HG03565 (cell line): ENCODE data around the gene ADAMTS17.

Experiments used
- ATAC-seq: cut with Tn5 transposase; IDR thresholded peaks from one replicate; pipeline ENCODE4 v1.9.1; 2021; ENCODE audit warnings: mild to moderate bottlenecking, moderate library complexity; ENCODE audit not compliant: unreplicated experiment

ADAMTS17 gene

GRCh38 chr15:99963976-99964375 lies 377.8 kb downstream of the ADAMTS17 start:
- ATAC-seq: no peak

- no peak for ATAC-seq
Observed at GRCh38 chr15:99963096-99963825, 378.5 kb downstream of the ADAMTS17 start.

GRCh38 chr15:99962006-99962561 lies 379.7 kb downstream of the ADAMTS17 start:
- no peak for ATAC-seq

GRCh38 chr15:99961011-99961441 lies 380.7 kb downstream of the ADAMTS17 start:
- no peak for ATAC-seq

DNA sequence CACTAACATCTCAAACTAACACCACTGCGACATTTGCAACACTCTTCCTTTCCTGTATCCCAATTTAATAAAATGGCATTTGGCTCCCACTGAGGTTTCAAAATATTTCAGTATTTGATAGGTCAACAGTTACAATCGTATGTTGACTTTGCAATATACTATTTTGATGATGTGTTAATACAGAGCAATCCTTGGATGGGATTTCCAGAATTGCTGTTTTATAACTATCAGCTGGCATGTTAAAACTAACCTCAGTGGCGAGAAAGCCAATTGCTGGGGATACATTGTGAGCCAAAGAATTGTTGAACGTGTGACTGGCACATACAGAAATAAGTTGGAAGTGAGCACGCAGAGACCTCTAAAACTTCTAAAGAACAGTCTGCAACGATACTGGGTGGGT lies 382.4 kb downstream of the ADAMTS17 start:
- ATAC-seq: no peak

DNA sequence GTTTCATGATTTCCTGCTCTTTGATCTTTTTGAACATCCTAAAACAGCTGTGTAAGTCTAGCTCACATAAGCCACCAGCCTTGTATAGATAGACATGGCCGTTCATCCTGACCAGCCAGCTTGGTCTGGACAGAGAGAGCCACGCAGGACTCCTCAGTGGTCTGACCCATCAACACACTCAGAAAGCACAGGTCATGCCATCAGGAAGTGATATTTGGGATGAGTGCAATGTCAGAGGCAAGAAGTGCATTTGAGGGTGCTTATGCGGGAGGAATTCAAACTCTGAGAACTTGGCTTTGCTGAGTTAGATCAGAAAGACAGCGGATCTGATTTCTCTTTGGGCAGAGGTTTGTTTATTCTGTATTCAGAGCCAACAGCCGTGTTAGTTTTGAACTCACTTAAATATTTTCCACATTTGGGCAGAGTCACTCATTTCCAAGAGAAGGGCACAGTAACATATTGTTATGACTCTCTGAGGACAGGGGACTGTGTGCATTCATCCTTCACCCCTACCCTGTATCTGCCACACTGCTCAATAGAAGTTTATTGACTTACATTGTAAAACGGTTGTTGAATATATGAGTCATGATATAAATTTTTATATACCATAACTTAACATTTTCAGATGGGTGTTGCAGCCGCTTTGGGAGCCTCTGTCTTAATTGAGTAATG lies 383.2 kb downstream of the ADAMTS17 start:
- no peak for ATAC-seq

DNA sequence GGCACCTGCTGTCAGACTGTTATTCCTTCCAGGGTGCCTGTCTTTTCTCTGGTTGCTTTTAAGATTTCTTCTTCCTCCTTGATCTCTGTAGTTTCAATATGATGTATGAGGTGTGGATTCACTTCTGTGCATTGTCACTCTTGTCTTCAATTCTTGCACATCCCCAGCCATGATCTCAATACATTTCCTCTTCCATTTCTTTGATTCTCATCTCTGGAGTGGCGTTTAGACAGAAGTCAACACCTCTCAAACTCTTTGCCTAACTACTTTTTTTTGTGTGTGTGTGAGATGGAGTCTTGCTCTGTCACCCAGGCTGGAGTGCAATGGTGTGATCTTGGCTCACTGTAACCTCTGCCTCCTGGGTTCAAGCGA lies 384.1 kb downstream of the ADAMTS17 start:
- ATAC-seq: no peak

- ATAC-seq: no peak
Observed at GRCh38 chr15:99956820-99957641, 384.7 kb downstream of the ADAMTS17 start.

DNA sequence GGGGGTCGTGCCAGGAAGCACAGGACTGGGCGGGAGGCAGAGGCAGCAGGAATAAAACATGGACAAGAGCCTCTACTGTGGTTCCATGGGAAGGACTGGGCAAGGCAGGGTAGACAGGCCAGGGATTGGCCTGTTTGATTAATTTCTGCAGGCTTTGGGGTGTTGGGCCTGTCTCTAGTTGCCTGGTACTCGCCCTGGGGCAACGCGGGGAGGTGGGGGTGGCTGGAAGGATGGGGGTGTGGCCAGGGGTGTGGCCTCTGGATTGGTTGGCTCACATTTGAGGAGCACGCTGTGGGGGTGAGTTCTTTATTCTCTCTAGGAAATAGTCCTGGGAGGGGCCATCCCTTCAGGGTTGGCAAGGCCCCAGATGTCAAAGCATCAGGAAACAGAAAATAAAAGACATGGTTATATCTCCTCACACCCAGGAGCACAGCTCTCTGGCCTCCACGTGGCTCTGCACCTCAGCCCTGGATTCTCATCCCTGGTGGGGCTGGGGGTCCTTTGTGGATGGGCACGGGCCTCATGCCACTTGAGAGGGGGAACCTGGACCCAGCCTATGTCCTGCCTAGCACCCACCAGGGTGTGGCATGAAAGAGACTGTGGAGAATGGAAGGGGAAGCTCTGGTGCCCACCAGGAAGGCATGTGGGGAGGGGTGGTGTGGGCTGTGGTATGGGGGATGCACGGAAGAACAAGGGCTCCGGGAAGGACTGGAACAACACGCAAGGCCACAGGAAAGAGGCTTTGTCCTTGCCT lies 385.6 kb downstream of the ADAMTS17 start:
- ATAC-seq: no peak

GRCh38 chr15:99955532-99955931 lies 386.2 kb downstream of the ADAMTS17 start:
- ATAC-seq: no peak

- no peak for ATAC-seq
Observed at GRCh38 chr15:99955181-99955525, 386.6 kb downstream of the ADAMTS17 start.

- ATAC-seq: no peak
Observed at GRCh38 chr15:99954361-99955180, 387.2 kb downstream of the ADAMTS17 start.

- ATAC-seq: no peak
Observed at GRCh38 chr15:99953886-99954285, 387.9 kb downstream of the ADAMTS17 start.

DNA sequence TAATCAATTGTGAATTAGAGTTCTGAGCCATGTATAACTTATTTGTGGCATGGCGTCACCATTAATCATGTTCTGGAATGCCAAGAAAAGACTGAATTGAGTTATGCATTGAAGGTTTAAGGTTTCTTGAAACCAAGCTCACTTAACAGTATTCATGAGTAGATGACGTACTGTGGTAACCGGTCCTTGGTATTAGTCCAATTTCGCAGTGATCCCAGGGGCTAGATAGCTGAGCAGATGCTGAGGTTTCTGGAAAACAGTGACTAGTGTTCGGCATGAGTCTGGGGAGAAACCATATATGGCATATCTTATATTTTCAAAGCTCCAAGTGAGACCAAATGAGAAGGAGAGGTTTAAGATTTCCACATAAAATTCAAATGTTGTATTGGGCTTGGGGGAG lies 390.3 kb downstream of the ADAMTS17 start:
- ATAC-seq: no peak

DNA sequence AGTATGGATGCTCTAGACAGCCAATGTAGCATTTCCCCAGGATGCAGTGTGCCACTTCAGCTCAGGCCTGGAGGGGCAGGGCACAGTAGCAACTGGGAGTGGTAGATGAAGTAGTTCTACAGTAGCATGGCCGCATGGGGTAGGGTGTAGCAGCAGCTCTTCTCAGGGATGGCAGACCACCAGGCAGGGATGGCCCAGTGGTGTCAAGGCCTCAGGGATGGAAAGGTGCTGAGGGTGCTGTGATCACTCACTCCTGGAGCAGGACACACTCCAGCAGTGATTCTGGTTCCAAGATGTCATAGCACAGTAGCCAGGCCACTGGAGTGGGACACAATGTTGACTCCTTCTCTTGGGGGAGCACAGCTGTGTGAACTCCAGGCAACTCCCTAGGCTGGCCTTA lies 397.6 kb downstream of the ADAMTS17 start:
- no peak for ATAC-seq

- no peak for ATAC-seq
Observed at GRCh38 chr15:99943466-99943865, 398.3 kb downstream of the ADAMTS17 start.

DNA sequence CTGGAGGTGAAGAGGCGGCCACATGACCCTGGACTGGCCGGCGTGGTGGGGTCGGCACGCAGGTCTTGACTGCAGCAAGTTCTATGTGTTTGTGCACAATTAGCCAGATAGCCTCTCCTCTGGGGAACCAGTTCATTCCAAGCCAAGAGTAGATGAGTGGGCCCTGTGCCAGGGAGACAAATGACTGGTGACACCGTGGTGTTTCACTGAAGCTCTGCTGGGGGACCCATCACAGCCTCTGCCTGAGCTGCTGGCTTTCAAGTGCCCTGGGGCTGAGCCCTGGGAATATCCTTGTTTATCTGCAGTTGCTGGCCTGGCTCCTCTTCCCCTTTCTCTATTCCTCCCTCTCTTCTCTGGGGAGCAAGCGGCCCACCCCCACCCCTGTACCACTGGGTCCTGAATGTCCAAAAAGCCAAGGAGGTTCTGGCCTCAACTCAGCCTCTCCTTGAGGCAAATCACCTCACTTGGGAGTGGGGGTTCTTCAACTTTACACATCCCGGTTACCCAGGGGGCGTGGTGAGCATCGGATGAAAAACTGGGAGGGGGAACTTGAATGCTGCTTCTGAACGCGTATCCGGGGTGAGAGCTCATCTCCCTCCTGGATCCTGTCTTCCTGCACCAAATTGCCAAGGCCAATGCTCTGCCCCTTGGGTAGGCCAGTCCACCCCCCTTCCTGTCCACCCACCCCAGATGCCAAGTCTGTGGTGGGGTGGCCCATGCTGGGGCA lies 408.9 kb downstream of the ADAMTS17 start:
- ATAC-seq: no peak

DNA sequence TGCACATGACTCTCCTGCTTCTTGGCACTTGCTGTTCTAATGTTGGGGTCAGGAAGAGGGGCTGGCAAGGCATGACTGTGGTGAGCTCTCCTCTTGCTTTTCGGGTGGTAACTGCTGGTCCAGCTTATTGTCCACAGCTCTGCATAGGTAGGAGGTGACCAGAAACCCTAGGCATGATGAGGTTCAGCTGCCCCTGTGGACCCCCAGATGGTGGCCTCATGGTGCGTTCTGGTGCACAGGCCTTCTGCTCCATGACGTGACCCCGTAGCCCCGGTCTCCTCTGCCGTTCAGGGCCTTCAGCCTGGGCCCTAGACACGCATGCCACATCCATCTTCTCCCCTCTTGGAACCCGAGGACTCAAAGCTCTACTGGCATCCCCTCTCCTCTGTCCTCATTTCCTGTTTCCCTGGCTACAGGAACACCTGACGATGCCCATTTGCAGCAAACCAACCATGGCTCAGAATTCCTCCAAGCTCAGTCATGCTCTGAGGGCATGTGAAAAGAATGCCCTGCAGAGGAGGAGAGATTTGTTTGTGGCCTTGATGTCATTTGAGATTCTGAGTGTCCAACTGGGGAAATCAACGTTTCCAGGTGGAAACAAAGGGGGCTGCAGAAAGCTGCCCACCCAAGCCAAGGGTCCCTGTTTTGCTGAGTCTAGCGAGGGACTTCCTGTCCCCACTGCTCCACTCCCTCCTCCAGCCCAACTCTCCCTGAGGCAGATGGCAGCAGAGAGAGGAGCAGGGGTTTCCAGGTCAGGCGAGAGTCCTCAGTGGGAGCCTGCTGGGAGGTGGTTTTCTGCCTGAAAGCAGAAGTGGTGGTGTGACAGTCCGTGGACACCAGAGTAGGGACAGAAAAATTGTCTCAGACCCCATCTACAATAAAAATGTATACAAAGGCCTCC lies 409.8 kb downstream of the ADAMTS17 start:
- no peak for ATAC-seq
